GM21723 (cell line): Measurements from ENCODE around the gene PTPN6.

Experiments used
- ATAC-seq: cut with Tn5 transposase; IDR thresholded peaks from one replicate; pipeline ENCODE4 v1.9.1; 2021; ENCODE audit warnings: mild to moderate bottlenecking, moderate library complexity; ENCODE audit not compliant: unreplicated experiment

Gene PTPN6

GRCh38 chr12:6965026-6965661 is 14.0 kb downstream of the PTPN6 start:
- peak; percentile 36 for ATAC-seq

- ATAC-seq, result no peak
Measured at GRCh38 chr12:6965714-6966113, 14.6 kb downstream of the PTPN6 start.

- no peak for ATAC-seq
Measured at GRCh38 chr12:6966351-6966750, 15.2 kb downstream of the PTPN6 start.

- no peak for ATAC-seq
Measured at GRCh38 chr12:6967651-6968100, 16.5 kb downstream of the PTPN6 start.

GRCh38 chr12:6968426-6968825 is 17.3 kb downstream of the PTPN6 start:
- ATAC-seq, result no peak

GRCh38 chr12:6970096-6970527 is 19.0 kb downstream of the PTPN6 start:
- ATAC-seq, result no peak

GRCh38 chr12:6974180-6974579 is 23.0 kb downstream of the PTPN6 start:
- ATAC-seq, result no peak

GRCh38 chr12:6975297-6976032 is 24.3 kb downstream of the PTPN6 start:
- ATAC-seq, result no peak

GRCh38 chr12:6977653-6978052 is 26.5 kb downstream of the PTPN6 start:
- ATAC-seq, result no peak

- no peak for ATAC-seq
Measured at GRCh38 chr12:6978188-6978587, 27.0 kb downstream of the PTPN6 start.

GRCh38 chr12:6978611-6979011 is 27.5 kb downstream of the PTPN6 start:
- ATAC-seq, result no peak

GRCh38 chr12:6979021-6979420 is 27.9 kb downstream of the PTPN6 start:
- ATAC-seq, result no peak

- no peak for ATAC-seq
Measured at GRCh38 chr12:6979453-6979852, 28.3 kb downstream of the PTPN6 start.

- no peak for ATAC-seq
Measured at GRCh38 chr12:6980075-6980474, 28.9 kb downstream of the PTPN6 start.

- ATAC-seq, result no peak
Measured at GRCh38 chr12:6980740-6981139, 29.6 kb downstream of the PTPN6 start.

GRCh38 chr12:6981152-6982052 is 30.2 kb downstream of the PTPN6 start:
- no peak for ATAC-seq

- no peak for ATAC-seq
Measured at GRCh38 chr12:6982532-6982931, 31.4 kb downstream of the PTPN6 start.

- no peak for ATAC-seq
Measured at GRCh38 chr12:6987956-6988553, 36.9 kb downstream of the PTPN6 start.

- no peak for ATAC-seq
Measured at GRCh38 chr12:6996040-6996441, 44.9 kb downstream of the PTPN6 start.

- ATAC-seq, result no peak
Measured at GRCh38 chr12:6998715-6999451, 47.7 kb downstream of the PTPN6 start.
